ENCODE results near the gene TAC4. TPM values are rescaled to one million over a fixed set of nuclear protein-coding genes. Genes with fewer than 3 reads are reported as not detected.

Gene TAC4
- total RNA-seq, 3 donors from 2014 or later (not counting 1 experiment from before 2014, with no cell fraction given) = not detected

GRCh38 chr17:49894761-49895160, 46.9 kb upstream of the TAC4 start:
- H3K9me3 Mint-ChIP-seq = no peaks in the 10 kb centered on the region
- H3K4me1 ChIP-seq (ENCODE audit: control insufficient read depth, insufficient read depth, low read length) = no peaks in the 10 kb centered on the region
- peaks cover 8% of the 10 kb centered on the region for H3K27me3 ChIP-seq (ENCODE audit: control insufficient read depth, insufficient read depth, low read length)
- H3K4me3 ChIP-seq (ENCODE audit: low read length) = no peak overlapping the region
- WGBS (ENCODE audit: insufficient coverage) = 82% methylated on average over 10 of the region's 10 CpGs
- intact Hi-C loops (cut with micrococcal nuclease) = no loop called here
- no peak overlapping the region for H3K4me3 Mint-ChIP-seq
- no peak overlapping the region for H3K27ac ChIP-seq (ENCODE audit: low read length)
- H3K36me3 ChIP-seq (ENCODE audit: control insufficient read depth, insufficient read depth, low read length) = no peaks in the 10 kb centered on the region
- H3K4me1 Mint-ChIP-seq = no peaks in the 10 kb centered on the region
- ATAC-seq (no peak), DNase-seq (no peak)
- H3K27ac Mint-ChIP-seq = no peak overlapping the region
- no peaks in the 10 kb centered on the region for H3K36me3 Mint-ChIP-seq
- no peak for TF ChIP-seq CTCF (IDR thresholded peaks at IDR 0.05)
- H3K27me3 Mint-ChIP-seq (ENCODE audit: low read depth in 2 of 2) = peaks cover 44 to 56% of the 10 kb centered on the region in 2 donors
- no peaks in the 10 kb centered on the region for H3K9me3 ChIP-seq (ENCODE audit: control insufficient read depth, insufficient read depth, low read length)

GRCh38 chr17:49891694-49892389, 44.0 kb upstream of the TAC4 start:
- H3K27me3 Mint-ChIP-seq (ENCODE audit: low read depth in 2 of 2) = peaks cover 47 to 52% of the 10 kb centered on the region in 2 donors
- H3K9me3 Mint-ChIP-seq = no peaks in the 10 kb centered on the region
- H3K4me1 Mint-ChIP-seq = no peaks in the 10 kb centered on the region

GRCh38 chr17:49891271-49891670, 43.4 kb upstream of the TAC4 start:
- ATAC-seq = no peak
- Histone ChIP-seq H3K4me3 (ENCODE audit: low read length) (no peak overlapping the region), H3K27me3 (ENCODE audit: control insufficient read depth, insufficient read depth, low read length) (peaks cover 9% of the 10 kb centered on the region), H3K36me3 (ENCODE audit: control insufficient read depth, insufficient read depth, low read length) (no peaks in the 10 kb centered on the region), H3K9me3 (ENCODE audit: control insufficient read depth, insufficient read depth, low read length) (no peaks in the 10 kb centered on the region), H3K27ac (ENCODE audit: low read length) (no peak overlapping the region), H3K4me1 (ENCODE audit: control insufficient read depth, insufficient read depth, low read length) (no peaks in the 10 kb centered on the region)
- intact Hi-C loops (cut with micrococcal nuclease) = no loop called here
- H3K4me3 Mint-ChIP-seq = no peak overlapping the region
- H3K4me1 Mint-ChIP-seq = no peaks in the 10 kb centered on the region
- H3K36me3 Mint-ChIP-seq = no peaks in the 10 kb centered on the region
- TF ChIP-seq CTCF (IDR thresholded peaks at IDR 0.05) = no peak
- WGBS (ENCODE audit: insufficient coverage) = 6% methylated on average over 4 of the region's 5 CpGs
- no peak for DNase-seq
- no peak overlapping the region for H3K27ac Mint-ChIP-seq
- H3K27me3 Mint-ChIP-seq (ENCODE audit: low read depth in 2 of 2) = peaks cover 47 to 50% of the 10 kb centered on the region in 2 donors
- H3K9me3 Mint-ChIP-seq = no peaks in the 10 kb centered on the region

More at GRCh38 chr17:49891694-49892389, 44.0 kb upstream of the TAC4 start:
- DNase-seq (no peak), ATAC-seq (no peak)
- Histone ChIP-seq H3K4me1 (ENCODE audit: control insufficient read depth, insufficient read depth, low read length) (no peaks in the 10 kb centered on the region), H3K27me3 (ENCODE audit: control insufficient read depth, insufficient read depth, low read length) (peaks cover 9% of the 10 kb centered on the region), H3K9me3 (ENCODE audit: control insufficient read depth, insufficient read depth, low read length) (no peaks in the 10 kb centered on the region), H3K36me3 (ENCODE audit: control insufficient read depth, insufficient read depth, low read length) (no peaks in the 10 kb centered on the region), H3K4me3 (ENCODE audit: low read length) (no peak overlapping the region), H3K27ac (ENCODE audit: low read length) (no peak overlapping the region)
- intact Hi-C loops (cut with micrococcal nuclease) = no loop called here
- Mint-ChIP-seq H3K4me3 (no peak overlapping the region), H3K27ac (no peak overlapping the region), H3K36me3 (no peaks in the 10 kb centered on the region)
- 64% methylated on average over 2 of the region's 10 CpGs for WGBS (ENCODE audit: insufficient coverage)
- no peak for TF ChIP-seq CTCF (IDR thresholded peaks at IDR 0.05)

GRCh38 chr17:49890852-49891251, 43.0 kb upstream of the TAC4 start:
- no peak for TF ChIP-seq CTCF (IDR thresholded peaks at IDR 0.05)
- WGBS (ENCODE audit: insufficient coverage) = 38% methylated on average over 23 of the region's 23 CpGs
- Histone ChIP-seq H3K9me3 (ENCODE audit: control insufficient read depth, insufficient read depth, low read length) (no peaks in the 10 kb centered on the region), H3K36me3 (ENCODE audit: control insufficient read depth, insufficient read depth, low read length) (no peaks in the 10 kb centered on the region), H3K4me3 (ENCODE audit: low read length) (no peak overlapping the region), H3K27me3 (ENCODE audit: control insufficient read depth, insufficient read depth, low read length) (peaks cover 9% of the 10 kb centered on the region), H3K27ac (ENCODE audit: low read length) (no peak overlapping the region), H3K4me1 (ENCODE audit: control insufficient read depth, insufficient read depth, low read length) (no peaks in the 10 kb centered on the region)
- no peak for DNase-seq
- H3K27ac Mint-ChIP-seq = no peak overlapping the region
- no peaks in the 10 kb centered on the region for H3K36me3 Mint-ChIP-seq
- intact Hi-C loops (cut with micrococcal nuclease) = no loop called here
- H3K27me3 Mint-ChIP-seq (ENCODE audit: low read depth in 2 of 2) = peaks cover 43 to 46% of the 10 kb centered on the region in 2 donors
- ATAC-seq = no peak
- no peak overlapping the region for H3K4me3 Mint-ChIP-seq
- no peaks in the 10 kb centered on the region for H3K4me1 Mint-ChIP-seq
- H3K9me3 Mint-ChIP-seq = no peaks in the 10 kb centered on the region
